ENCODE results near the gene SCRT2. TPM values are rescaled to one million over a fixed set of nuclear protein-coding genes. Genes with fewer than 3 reads are reported as not detected.
A peak's percentile ranks its signal among the peaks of the same experiment; 100 is the strongest.

Gene SCRT2
- total RNA-seq, 2 experiments from 2014 or later = not detected

DNA sequence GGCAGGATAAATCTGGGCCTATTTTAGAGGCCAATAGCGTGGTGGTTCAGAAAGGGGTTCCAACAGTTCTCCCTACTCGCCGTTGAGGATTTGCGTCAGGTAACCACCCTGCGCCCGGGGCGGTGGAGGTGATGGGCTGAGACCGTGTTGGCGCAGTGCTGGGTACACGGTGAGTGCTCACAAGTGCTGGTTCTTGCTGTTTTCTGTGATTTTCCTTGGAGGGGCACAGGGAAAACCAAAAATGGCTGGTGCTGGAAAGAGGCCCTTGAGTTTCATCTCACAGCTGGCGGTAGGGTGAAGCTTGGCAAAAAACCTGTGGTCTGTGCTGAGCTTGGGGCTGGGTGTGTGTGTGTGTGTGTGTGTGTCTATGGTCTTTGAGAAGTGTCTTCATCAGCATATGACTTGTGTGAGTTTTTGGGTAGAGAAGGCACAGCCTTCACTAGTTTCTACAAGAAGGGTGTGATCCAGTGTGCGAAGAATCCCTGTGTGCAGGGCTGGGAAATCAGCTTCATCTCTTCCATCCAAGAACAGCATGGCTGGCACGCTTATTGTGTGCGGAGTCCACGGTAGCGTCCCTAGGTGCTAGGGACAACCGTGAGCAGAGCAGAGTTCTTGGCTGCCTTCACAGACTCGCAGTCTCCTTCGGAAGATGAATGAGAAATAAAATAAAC is 35.3 kb upstream of the SCRT2 start:
- H3K36me3 Mint-ChIP-seq (ENCODE audit: low read depth) = no peaks in the 10 kb centered on the region
- DNase-seq = no peak
- no peaks in the 10 kb centered on the region for H3K4me1 Mint-ChIP-seq
- H3K9me3 Mint-ChIP-seq (ENCODE audit: low read depth) = peaks cover 2% of the 10 kb centered on the region
- no peak overlapping the region for H3K27ac Mint-ChIP-seq
- intact Hi-C loops (cut with DNase I, micrococcal nuclease) = no loop called here
- ChIA-PET CTCF (interaction anchor here (1.2 kb wide), 1 partner anchor 15 kb away, joined by 3 read pairs; no protein-coding TSS in a partner anchor), POLR2A (interaction anchor here (0.5 kb wide), 1 partner anchor 226 kb away, joined by 3 read pairs; no protein-coding TSS in a partner anchor)
- H3K4me3 Mint-ChIP-seq = no peak overlapping the region
- peaks cover 25% of the 10 kb centered on the region for H3K27me3 Mint-ChIP-seq
- ATAC-seq = no peak

DNA sequence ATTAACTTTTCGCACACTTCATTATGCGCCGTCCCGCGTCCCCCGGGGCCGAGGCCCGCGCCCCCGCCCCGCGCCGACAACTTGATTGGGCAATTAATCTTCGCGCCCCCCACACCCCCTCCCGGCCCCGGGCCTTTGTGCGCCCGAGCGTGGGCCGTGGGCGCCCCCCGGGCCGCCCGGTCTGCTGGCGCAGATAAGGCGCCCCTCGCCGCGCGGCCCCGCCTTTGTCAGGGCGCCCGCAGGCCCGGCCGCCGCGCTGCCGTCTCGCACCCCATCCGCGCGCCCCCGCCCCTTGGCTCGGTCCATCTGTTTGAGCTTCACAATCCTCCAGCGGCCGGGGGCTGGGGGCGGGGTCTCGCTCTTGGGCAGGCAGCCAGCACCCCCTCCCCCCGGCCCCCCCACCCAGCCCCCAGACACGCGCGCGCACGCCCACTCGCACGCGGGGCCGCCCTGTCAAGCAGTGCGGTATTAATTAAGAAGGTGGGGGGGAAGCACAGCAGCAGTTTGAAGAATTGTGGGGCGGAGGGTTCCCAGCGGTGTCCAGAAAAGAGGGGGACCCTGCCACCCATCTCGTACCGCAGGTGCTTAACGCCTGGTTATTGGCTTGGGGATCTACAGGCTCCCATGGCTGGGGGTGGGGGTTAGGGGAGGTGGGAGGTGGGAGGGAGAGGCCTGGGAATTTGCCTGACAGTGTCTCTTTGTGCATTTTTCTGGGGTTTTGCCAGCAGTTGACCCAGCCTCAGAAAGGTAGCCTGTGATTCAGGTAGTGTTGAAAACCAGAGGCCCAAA is 34.6 kb upstream of the SCRT2 start:
- H3K27me3 Mint-ChIP-seq = peaks cover 27% of the 10 kb centered on the region
- no peaks in the 10 kb centered on the region for H3K4me1 Mint-ChIP-seq
- peaks cover 2% of the 10 kb centered on the region for H3K9me3 Mint-ChIP-seq (ENCODE audit: low read depth)
- ChIA-PET CTCF (interaction anchor here (0.6 kb wide), 1 partner anchor 45 kb away, joined by 3 read pairs; no protein-coding TSS in a partner anchor), POLR2A (no interaction called here)
- intact Hi-C loops (cut with DNase I, micrococcal nuclease) = no loop called here
- H3K27ac Mint-ChIP-seq = no peak overlapping the region
- ATAC-seq = no peak
- H3K4me3 Mint-ChIP-seq = no peak overlapping the region
- DNase-seq = no peak
- no peaks in the 10 kb centered on the region for H3K36me3 Mint-ChIP-seq (ENCODE audit: low read depth)

DNA sequence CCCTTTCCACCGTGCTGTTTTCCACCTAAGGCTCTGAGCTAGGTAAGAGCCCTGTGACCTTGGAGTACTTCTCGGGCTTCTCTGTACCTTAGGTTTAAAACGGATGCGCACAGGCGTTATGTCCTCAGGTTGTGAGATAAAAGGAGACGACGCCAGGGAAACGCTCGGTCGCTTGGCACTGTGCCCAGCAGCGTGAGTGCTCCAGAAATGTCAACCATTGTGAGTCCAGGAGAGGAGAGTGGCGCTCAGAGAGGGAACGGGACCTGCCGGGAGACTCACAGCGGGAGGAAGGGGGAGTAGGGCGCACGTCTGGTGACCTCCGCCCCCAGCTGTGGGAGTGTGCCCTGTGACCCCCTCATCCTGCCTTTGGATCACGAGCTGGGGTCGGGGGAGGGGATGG is 33.8 kb upstream of the SCRT2 start:
- Mint-ChIP-seq H3K36me3 (ENCODE audit: low read depth) (no peaks in the 10 kb centered on the region), H3K27me3 (peaks cover 27% of the 10 kb centered on the region), H3K4me1 (no peaks in the 10 kb centered on the region), H3K9me3 (ENCODE audit: low read depth) (peaks cover 2% of the 10 kb centered on the region), H3K27ac (no peak overlapping the region), H3K4me3 (no peak overlapping the region)
- ATAC-seq (no peak), DNase-seq (peak; percentile 12)
- intact Hi-C loops (cut with DNase I, micrococcal nuclease) = no loop called here
- POLR2A ChIA-PET = no interaction called here
- CTCF ChIA-PET = no interaction called here

DNA sequence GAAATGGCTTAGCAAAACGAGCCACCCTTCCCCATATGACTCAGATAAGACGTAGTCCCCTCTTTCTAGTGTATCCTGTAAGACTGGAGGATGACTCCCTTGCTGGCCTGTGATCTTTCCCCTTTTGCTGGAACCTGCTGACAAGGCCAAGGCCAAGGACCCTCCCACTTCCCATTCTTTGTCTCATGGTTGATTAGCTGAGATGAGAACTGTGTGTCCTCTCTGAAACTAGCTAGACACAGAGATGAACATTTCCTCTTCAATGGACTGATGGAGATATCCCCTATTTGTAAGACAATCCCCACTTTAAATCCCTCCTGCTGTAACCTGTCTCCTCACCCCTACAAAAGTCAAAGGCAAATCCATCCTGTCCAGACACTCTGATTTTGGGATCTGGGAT is 33.4 kb upstream of the SCRT2 start:
- no peak overlapping the region for H3K4me3 Mint-ChIP-seq
- no peak overlapping the region for H3K27ac Mint-ChIP-seq
- H3K36me3 Mint-ChIP-seq (ENCODE audit: low read depth) = no peaks in the 10 kb centered on the region
- CTCF ChIA-PET = no interaction called here
- no peak for DNase-seq
- H3K27me3 Mint-ChIP-seq = peaks cover 27% of the 10 kb centered on the region
- ATAC-seq = no peak
- POLR2A ChIA-PET = no interaction called here
- intact Hi-C loops (cut with DNase I, micrococcal nuclease) = no loop called here
- no peaks in the 10 kb centered on the region for H3K4me1 Mint-ChIP-seq
- H3K9me3 Mint-ChIP-seq (ENCODE audit: low read depth) = peaks cover 2% of the 10 kb centered on the region

DNA sequence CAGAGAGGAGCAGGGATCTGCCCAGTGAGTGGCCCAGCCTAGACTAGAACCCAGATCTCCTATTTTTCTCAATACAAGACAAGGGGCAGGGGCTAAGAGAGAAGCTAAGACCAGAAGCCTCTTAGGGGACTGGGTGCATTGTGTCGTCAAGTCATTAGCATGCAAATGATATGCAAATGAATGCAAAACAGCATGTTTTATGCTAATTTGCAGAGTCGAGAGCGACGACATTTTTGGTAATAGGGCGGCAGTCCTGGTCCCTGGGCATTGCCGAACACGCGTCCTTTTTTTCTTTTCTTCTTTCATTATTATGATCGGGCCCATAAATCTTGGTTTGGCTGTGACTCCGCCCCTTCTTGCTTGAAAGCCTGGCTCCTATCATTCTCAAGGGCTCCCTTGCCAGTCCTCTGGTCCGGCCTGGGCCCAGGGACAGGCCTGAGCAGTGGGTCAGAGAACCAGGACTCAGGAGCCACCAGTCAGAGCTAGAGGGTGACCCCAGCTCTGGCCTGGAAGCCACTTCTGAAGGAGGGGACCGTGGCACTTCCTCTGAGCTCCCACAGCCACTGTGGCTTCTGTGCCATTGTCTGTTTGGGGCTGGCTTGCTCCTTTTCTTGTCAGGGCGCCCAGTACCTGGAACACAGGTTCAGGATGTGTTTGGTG is 32.0 kb upstream of the SCRT2 start:
- no peak overlapping the region for H3K27ac Mint-ChIP-seq
- ChIA-PET POLR2A (no interaction called here), CTCF (interaction anchor here (0.6 to 1.2 kb wide), 3 partner anchors 9 to 353 kb away, joined by 3 to 4 read pairs (median 3); no protein-coding TSS in a partner anchor)
- no peaks in the 10 kb centered on the region for H3K36me3 Mint-ChIP-seq (ENCODE audit: low read depth)
- H3K4me1 Mint-ChIP-seq = no peaks in the 10 kb centered on the region
- intact Hi-C loops (cut with DNase I, micrococcal nuclease) = no loop called here
- no peak for DNase-seq
- ATAC-seq = no peak
- H3K4me3 Mint-ChIP-seq = no peak overlapping the region
- no peaks in the 10 kb centered on the region for H3K9me3 Mint-ChIP-seq (ENCODE audit: low read depth)
- peaks cover 23% of the 10 kb centered on the region for H3K27me3 Mint-ChIP-seq

DNA sequence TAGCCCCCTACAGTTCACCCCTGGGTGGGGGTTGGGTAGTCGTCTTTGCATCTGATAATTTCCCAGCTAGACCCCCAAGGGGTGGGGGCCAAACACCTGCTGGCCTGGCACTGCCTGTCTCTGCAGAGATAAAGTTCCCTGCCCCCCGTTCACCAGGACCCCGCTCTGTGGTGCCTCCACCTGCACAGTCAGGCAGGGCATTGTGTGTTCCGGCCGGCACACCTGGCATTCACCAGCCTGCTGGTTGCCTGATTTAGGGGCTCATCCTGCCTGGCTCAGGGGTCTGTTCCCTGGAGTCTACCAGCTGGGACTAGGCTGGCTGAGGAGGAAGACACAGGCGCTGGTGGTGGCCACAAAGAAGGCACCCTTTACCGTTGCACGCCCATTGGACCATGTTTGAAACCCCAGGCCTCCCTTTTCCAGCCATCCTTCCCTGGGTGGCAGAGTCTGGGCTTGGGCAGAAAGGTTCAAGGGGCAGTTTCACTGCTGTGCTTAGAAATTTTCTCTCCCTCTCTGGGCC is 30.8 kb upstream of the SCRT2 start:
- Mint-ChIP-seq H3K4me3 (no peak overlapping the region), H3K36me3 (ENCODE audit: low read depth) (no peaks in the 10 kb centered on the region), H3K27ac (no peak overlapping the region), H3K4me1 (no peaks in the 10 kb centered on the region), H3K9me3 (ENCODE audit: low read depth) (no peaks in the 10 kb centered on the region), H3K27me3 (peaks cover 17% of the 10 kb centered on the region)
- ATAC-seq (no peak), DNase-seq (no peak)
- POLR2A ChIA-PET = no interaction called here
- intact Hi-C loops (cut with DNase I, micrococcal nuclease) = no loop called here
- CTCF ChIA-PET = no interaction called here

DNA sequence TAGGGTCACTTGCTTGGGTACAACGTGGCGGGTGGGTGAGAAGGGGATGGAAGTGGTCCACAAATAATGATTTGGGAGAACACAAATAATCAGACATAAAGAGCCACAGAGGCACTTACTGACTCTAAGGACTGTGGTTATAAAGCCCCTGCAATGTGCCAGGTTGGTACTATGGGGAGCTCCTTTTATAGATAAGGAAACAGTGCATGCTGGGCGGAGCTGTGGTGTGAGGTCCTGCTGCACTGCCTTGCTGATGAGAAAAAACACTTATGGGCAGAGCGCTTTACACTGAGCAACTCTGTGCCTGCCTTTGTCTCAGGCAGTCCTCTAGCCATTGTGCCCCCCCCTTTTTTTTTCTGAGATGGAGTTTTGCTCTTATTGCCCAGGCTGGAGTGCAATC is 29.1 kb upstream of the SCRT2 start:
- DNase-seq = no peak
- Mint-ChIP-seq H3K4me1 (no peaks in the 10 kb centered on the region), H3K9me3 (ENCODE audit: low read depth) (no peaks in the 10 kb centered on the region), H3K27ac (no peak overlapping the region), H3K36me3 (ENCODE audit: low read depth) (no peaks in the 10 kb centered on the region), H3K27me3 (peaks cover 11% of the 10 kb centered on the region), H3K4me3 (no peak overlapping the region)
- ATAC-seq = no peak
- ChIA-PET POLR2A (no interaction called here), CTCF (no interaction called here)
- intact Hi-C loops (cut with DNase I, micrococcal nuclease) = no loop called here

DNA sequence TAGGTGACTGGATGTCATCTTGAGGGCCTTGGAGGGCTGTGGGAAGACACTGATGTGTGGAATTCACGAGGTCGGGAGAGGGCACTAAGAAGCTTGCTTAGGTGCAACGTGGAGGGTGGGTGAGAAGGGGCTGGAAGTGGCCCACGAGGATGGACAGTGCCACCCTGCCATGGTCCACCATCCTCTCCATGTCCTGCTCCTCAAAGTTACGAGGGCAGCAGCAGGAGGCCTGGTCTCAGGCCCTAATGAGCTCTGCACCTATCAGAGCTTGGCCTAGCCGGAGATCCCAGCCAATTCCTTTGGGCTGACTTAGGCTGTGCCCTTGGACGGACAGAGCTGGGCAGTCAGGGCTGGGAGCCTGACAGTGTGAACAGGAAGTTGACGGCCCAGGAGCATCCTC is 27.8 kb upstream of the SCRT2 start:
- ATAC-seq (no peak), DNase-seq (no peak)
- intact Hi-C loops (cut with DNase I, micrococcal nuclease) = no loop called here
- Mint-ChIP-seq H3K36me3 (ENCODE audit: low read depth) (no peaks in the 10 kb centered on the region), H3K4me3 (no peak overlapping the region), H3K4me1 (no peaks in the 10 kb centered on the region), H3K9me3 (ENCODE audit: low read depth) (no peaks in the 10 kb centered on the region), H3K27ac (no peak overlapping the region), H3K27me3 (peaks cover 3% of the 10 kb centered on the region)
- POLR2A ChIA-PET = interaction anchor here (0.6 kb wide), 1 partner anchor 29 kb away, joined by 3 read pairs; no protein-coding TSS in a partner anchor
- CTCF ChIA-PET = interaction anchor here (0.8 kb wide), 1 partner anchor 60 kb away, joined by 3 read pairs; no protein-coding TSS in a partner anchor

DNA sequence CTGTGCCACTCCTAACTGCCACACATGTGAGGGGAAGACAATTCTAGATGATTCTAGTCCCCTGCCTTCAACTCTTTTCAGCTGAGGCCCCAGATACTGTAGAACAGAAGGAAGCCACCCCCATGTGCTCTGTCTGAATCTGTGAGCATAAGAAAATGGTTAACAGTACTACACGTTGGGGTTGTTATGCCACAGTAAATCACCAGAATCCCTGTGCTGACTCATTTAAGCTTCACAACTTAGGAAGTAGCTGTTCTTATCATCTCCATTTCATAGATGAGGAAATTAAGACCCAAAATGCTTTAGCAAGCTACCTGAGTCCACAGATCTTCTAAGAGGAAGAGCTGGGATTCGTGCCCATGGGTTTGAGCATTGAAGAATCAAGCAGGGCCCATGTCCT is 27.4 kb upstream of the SCRT2 start:
- H3K27ac Mint-ChIP-seq = no peak overlapping the region
- peaks cover 4% of the 10 kb centered on the region for H3K27me3 Mint-ChIP-seq
- no peaks in the 10 kb centered on the region for H3K9me3 Mint-ChIP-seq (ENCODE audit: low read depth)
- H3K4me3 Mint-ChIP-seq = no peak overlapping the region
- intact Hi-C loops (cut with DNase I, micrococcal nuclease) = no loop called here
- ChIA-PET POLR2A (interaction anchor here (0.6 kb wide), 2 partner anchors 16 to 29 kb away, joined by 3 read pairs; no protein-coding TSS in a partner anchor), CTCF (interaction anchor here (0.8 kb wide), 1 partner anchor 60 kb away, joined by 3 read pairs; no protein-coding TSS in a partner anchor)
- DNase-seq (no peak), ATAC-seq (no peak)
- H3K36me3 Mint-ChIP-seq (ENCODE audit: low read depth) = no peaks in the 10 kb centered on the region
- H3K4me1 Mint-ChIP-seq = no peaks in the 10 kb centered on the region

DNA sequence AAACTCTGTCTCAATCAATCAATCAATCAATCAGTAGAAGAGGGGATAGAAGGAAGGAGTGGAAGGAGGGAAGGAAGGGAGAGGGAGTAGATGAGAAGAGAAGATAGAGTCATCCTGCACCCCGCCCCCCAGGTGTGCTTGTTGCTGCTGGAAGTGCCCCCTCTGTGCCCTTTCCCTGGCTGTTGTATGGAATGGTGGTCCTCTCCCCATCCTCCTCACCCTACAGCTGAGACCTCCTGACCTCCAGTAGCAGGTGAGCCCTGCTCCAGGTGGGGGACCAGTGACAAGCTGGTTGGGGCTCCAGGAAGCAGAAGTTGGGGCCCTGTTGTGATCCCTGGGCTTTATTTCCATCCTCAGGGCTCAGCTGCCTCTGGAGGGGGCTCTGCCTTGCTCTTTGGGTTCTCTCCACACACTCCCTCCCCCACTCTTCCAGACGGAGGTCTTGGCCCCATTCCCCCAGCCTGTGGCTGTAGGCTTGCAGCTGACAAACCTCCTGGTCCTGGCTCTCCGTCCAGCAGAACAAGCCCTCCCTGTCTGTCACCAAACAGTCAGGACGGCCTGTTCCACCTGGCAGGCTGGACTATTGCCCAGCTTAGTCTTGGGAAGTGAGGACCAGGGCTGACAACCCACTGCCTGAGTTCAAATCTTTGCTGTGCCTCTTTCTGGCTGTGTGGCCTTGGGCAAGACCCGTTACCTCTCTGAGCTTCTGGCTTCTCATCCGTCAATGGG is 26.0 kb upstream of the SCRT2 start:
- Mint-ChIP-seq H3K27me3 (peaks cover 5% of the 10 kb centered on the region), H3K27ac (no peak overlapping the region), H3K4me3 (no peak overlapping the region), H3K9me3 (ENCODE audit: low read depth) (no peaks in the 10 kb centered on the region), H3K4me1 (no peaks in the 10 kb centered on the region), H3K36me3 (ENCODE audit: low read depth) (no peaks in the 10 kb centered on the region)
- DNase-seq (no peak), ATAC-seq (no peak)
- intact Hi-C loops (cut with DNase I, micrococcal nuclease) = no loop called here
- CTCF ChIA-PET = no interaction called here
- POLR2A ChIA-PET = no interaction called here

DNA sequence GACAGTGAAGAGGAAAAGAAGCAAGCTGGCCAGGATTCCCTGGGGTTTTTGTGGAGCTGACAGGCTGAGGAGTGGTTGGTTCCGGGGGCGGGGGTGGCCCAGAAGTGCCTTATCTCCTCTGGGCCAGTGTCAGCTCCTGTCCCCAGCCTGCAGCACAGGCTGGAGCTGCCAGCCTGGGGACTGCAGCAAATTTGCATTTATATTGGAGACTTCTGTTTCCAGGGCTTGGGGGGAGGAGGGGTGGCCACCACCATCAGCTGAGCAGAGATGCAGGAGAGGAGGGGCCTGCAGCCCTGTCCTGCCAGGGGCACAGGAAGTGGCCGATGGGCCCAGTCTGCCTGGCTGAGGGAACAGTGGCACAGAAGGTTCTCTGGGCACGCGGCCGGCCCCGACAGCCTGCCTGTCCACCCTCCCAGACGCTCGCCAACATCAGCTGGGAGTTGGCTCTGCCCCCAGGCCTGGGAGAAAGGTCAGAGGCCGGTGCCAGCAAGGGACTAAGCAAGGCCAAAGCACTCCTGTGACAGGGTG is 24.3 kb upstream of the SCRT2 start:
- H3K4me3 Mint-ChIP-seq = no peak overlapping the region
- H3K9me3 Mint-ChIP-seq (ENCODE audit: low read depth) = no peaks in the 10 kb centered on the region
- no peak for DNase-seq
- no peak overlapping the region for H3K27ac Mint-ChIP-seq
- no peak for ATAC-seq
- ChIA-PET POLR2A (no interaction called here), CTCF (no interaction called here)
- no peaks in the 10 kb centered on the region for H3K36me3 Mint-ChIP-seq (ENCODE audit: low read depth)
- H3K4me1 Mint-ChIP-seq = no peaks in the 10 kb centered on the region
- intact Hi-C loops (cut with DNase I, micrococcal nuclease) = no loop called here
- peaks cover 2% of the 10 kb centered on the region for H3K27me3 Mint-ChIP-seq
